Measurements from ENCODE around the gene CCDC138.

The CCDC138 gene

GRCh38 chr2:108917526-108917925 is 131.0 kb downstream of the CCDC138 start:
- TF ChIP-seq CTCF (IDR thresholded peaks at IDR 0.05; ENCODE audit: borderline replicate concordance, insufficient read depth, low read depth, low read length): no peak
- no peak overlapping the region for H3K4me3 ChIP-seq (ENCODE audit: low read depth, low read length)

GRCh38 chr2:108918156-108918874 is 131.7 kb downstream of the CCDC138 start:
- H3K4me3 ChIP-seq (ENCODE audit: low read depth, low read length): no peak overlapping the region
- TF ChIP-seq CTCF (IDR thresholded peaks at IDR 0.05; ENCODE audit: borderline replicate concordance, insufficient read depth, low read depth, low read length): no peak

GRCh38 chr2:108918941-108919341 is 132.4 kb downstream of the CCDC138 start:
- H3K4me3 ChIP-seq (ENCODE audit: low read depth, low read length): no peak overlapping the region
- no peak for TF ChIP-seq CTCF (IDR thresholded peaks at IDR 0.05; ENCODE audit: borderline replicate concordance, insufficient read depth, low read depth, low read length)

GRCh38 chr2:108919571-108920373 is 133.2 kb downstream of the CCDC138 start:
- TF ChIP-seq CTCF (IDR thresholded peaks at IDR 0.05; ENCODE audit: borderline replicate concordance, insufficient read depth, low read depth, low read length): no peak
- H3K4me3 ChIP-seq (ENCODE audit: low read depth, low read length): no peak overlapping the region

GRCh38 chr2:108920686-108921085 is 134.1 kb downstream of the CCDC138 start:
- no peak for TF ChIP-seq CTCF (IDR thresholded peaks at IDR 0.05; ENCODE audit: borderline replicate concordance, insufficient read depth, low read depth, low read length)
- no peak overlapping the region for H3K4me3 ChIP-seq (ENCODE audit: low read depth, low read length)

GRCh38 chr2:108921096-108922030 is 134.8 kb downstream of the CCDC138 start:
- H3K4me3 ChIP-seq (ENCODE audit: low read depth, low read length): no peak overlapping the region
- no peak for TF ChIP-seq CTCF (IDR thresholded peaks at IDR 0.05; ENCODE audit: borderline replicate concordance, insufficient read depth, low read depth, low read length)

All from GM12875 (cell line).